SW 1271 (cell line): Measurements from ENCODE around the gene MZT2B.
"Not testable (repeated sequence)": the region's sequence is repeated elsewhere in the genome, so short reads cannot be mapped to it uniquely, and the experiment has no call there.

Source experiments
- DNase-seq, 2 experiments: peaks; one replicate each; lab custom pipeline; 2025; lab: John Stamatoyannopoulos, UW

MZT2B gene

GRCh38 chr2:130219147-130219546 is 37.1 kb downstream of the MZT2B start:
- not testable (repeated sequence) for DNase-seq

- not testable (repeated sequence) for DNase-seq
Measured at GRCh38 chr2:130220505-130220904, 38.4 kb downstream of the MZT2B start.

- not testable (repeated sequence) for DNase-seq
Measured at GRCh38 chr2:130222523-130222922, 40.5 kb downstream of the MZT2B start.

GRCh38 chr2:130228005-130228404 is 45.9 kb downstream of the MZT2B start:
- not testable (repeated sequence) for DNase-seq

GRCh38 chr2:130228467-130229160 is 46.6 kb downstream of the MZT2B start:
- DNase-seq: not testable (repeated sequence)

- not testable (repeated sequence) for DNase-seq
Measured at GRCh38 chr2:130229161-130229510, 47.1 kb downstream of the MZT2B start.

GRCh38 chr2:130230376-130230775 is 48.3 kb downstream of the MZT2B start:
- not testable (repeated sequence) for DNase-seq

GRCh38 chr2:130230907-130231306 is 48.8 kb downstream of the MZT2B start:
- DNase-seq: not testable (repeated sequence)

GRCh38 chr2:130231656-130232055 is 49.6 kb downstream of the MZT2B start:
- no peak for DNase-seq

- DNase-seq: not testable (repeated sequence)
Measured at GRCh38 chr2:130233066-130233465, 51.0 kb downstream of the MZT2B start.

GRCh38 chr2:130239581-130239980 is 57.5 kb downstream of the MZT2B start:
- not testable (repeated sequence) for DNase-seq
